SK-N-MC (cell line): ENCODE results near the gene JOSD2.

Experiments used
- DNase-seq: peaks from one replicate; pipeline ENCODE4 v3.0.0-alpha.2; 2011; ENCODE audit warnings: low read depth, low spot score
- H3K27ac ChIP-seq: fragments of 200-600 bp; sonication (generic); 2 replicates; pipeline ENCODE4 v1.5.1; 2016; ENCODE audit warnings: mixed run types
- H3K36me3 ChIP-seq: fragments of 200-600 bp; sonication (generic); 2 replicates; pipeline ENCODE4 v1.6.1; 2017; ENCODE audit warnings: antibody characterized with exemption, low read length, mixed read lengths; ENCODE audit not compliant: insufficient read depth
- H3K4me3 ChIP-seq: fragments of 200-600 bp; sonication (generic); 2 replicates; pipeline ENCODE4 v1.5.1; 2016
- H3K9ac ChIP-seq: fragments of 200-600 bp; sonication (generic); 2 replicates; pipeline ENCODE4 v1.8.0; 2017; ENCODE audit warnings: mixed run types, mixed read lengths; ENCODE audit not compliant: insufficient read length
- H3K9me3 ChIP-seq: fragments of 200-600 bp; sonication (generic); 2 replicates; pipeline ENCODE4 v1.6.1; 2017; ENCODE audit warnings: low read depth, mild to moderate bottlenecking, antibody characterized with exemption, low read length, moderate library complexity, mixed read lengths
- EZH2 ChIP-seq: fragments of 200-600 bp; sonication (generic); IDR thresholded peaks from one replicate; pipeline ENCODE4 v1.6.1; 2017; ENCODE audit warnings: antibody characterized with exemption
- FOXP2 ChIP-seq: optimal IDR thresholded peaks from 2 replicates; pipeline ENCODE3; 2011; ENCODE audit warnings: mild to moderate bottlenecking, moderate library complexity; ENCODE audit not compliant: insufficient read depth; ENCODE audit errors: extremely low read length, control extremely low read depth
- POLR2AphosphoS5 ChIP-seq: IDR thresholded peaks from 2 replicates; pipeline ENCODE4 v1.6.1; 2012; ENCODE audit warnings: mild to moderate bottlenecking, low read depth, low read length, borderline replicate concordance

The JOSD2 gene

GRCh38 chr19:50518091-50519005 lies 7.4 kb upstream of the JOSD2 start:
- H3K9ac ChIP-seq = no peak overlapping the region
- no peaks in the 10 kb centered on the region for H3K9me3 ChIP-seq
- DNase-seq = no peak
- H3K4me3 ChIP-seq = no peak overlapping the region
- no peak for TF ChIP-seq FOXP2
- TF ChIP-seq EZH2 = no peak
- TF ChIP-seq POLR2AphosphoS5 = no peak
- H3K27ac ChIP-seq = no peak overlapping the region
- H3K36me3 ChIP-seq = peaks cover 16% of the 10 kb centered on the region; the same call in 1 of the 2 replicates

- Histone ChIP-seq H3K27ac (no peak overlapping the region), H3K4me3 (no peak overlapping the region), H3K36me3 (peaks cover 16% of the 10 kb centered on the region; the same call in 1 of the 2 replicates), H3K9ac (no peak overlapping the region), H3K9me3 (no peaks in the 10 kb centered on the region)
- TF ChIP-seq FOXP2 (no peak), EZH2 (no peak), POLR2AphosphoS5 (no peak)
- DNase-seq = no peak
Observed at GRCh38 chr19:50517704-50518075, 6.7 kb upstream of the JOSD2 start.

GRCh38 chr19:50516964-50517703 lies 6.1 kb upstream of the JOSD2 start:
- H3K9me3 ChIP-seq = no peaks in the 10 kb centered on the region
- no peak for TF ChIP-seq POLR2AphosphoS5
- H3K27ac ChIP-seq = no peak overlapping the region
- H3K36me3 ChIP-seq = peaks cover 16% of the 10 kb centered on the region; the same call in 1 of the 2 replicates
- no peak overlapping the region for H3K9ac ChIP-seq
- no peak for DNase-seq
- H3K4me3 ChIP-seq = no peak overlapping the region

GRCh38 chr19:50516456-50516855 lies 5.5 kb upstream of the JOSD2 start:
- no peak for TF ChIP-seq POLR2AphosphoS5
- no peak for TF ChIP-seq FOXP2
- no peak for TF ChIP-seq EZH2
- no peaks in the 10 kb centered on the region for H3K9me3 ChIP-seq
- H3K36me3 ChIP-seq = peaks cover 16% of the 10 kb centered on the region; the same call in 1 of the 2 replicates
- H3K9ac ChIP-seq = no peak overlapping the region
- no peak overlapping the region for H3K27ac ChIP-seq
- H3K4me3 ChIP-seq = no peak overlapping the region
- no peak for DNase-seq

- Histone ChIP-seq H3K27ac (no peak overlapping the region), H3K9me3 (no peaks in the 10 kb centered on the region)
- TF ChIP-seq POLR2AphosphoS5 (no peak), FOXP2 (no peak), EZH2 (no peak)
Observed at GRCh38 chr19:50515168-50515561, 4.2 kb upstream of the JOSD2 start.

GRCh38 chr19:50514346-50515167 lies 3.6 kb upstream of the JOSD2 start:
- H3K9me3 ChIP-seq = no peaks in the 10 kb centered on the region
- H3K4me3 ChIP-seq = no peak overlapping the region
- peaks cover 16% of the 10 kb centered on the region; the same call in 1 of the 2 replicates for H3K36me3 ChIP-seq
- H3K9ac ChIP-seq = no peak overlapping the region
- TF ChIP-seq POLR2AphosphoS5 (no peak), EZH2 (no peak), FOXP2 (no peak)
- no peak overlapping the region for H3K27ac ChIP-seq
- DNase-seq = no peak

More at GRCh38 chr19:50515168-50515561, 4.2 kb upstream of the JOSD2 start:
- Histone ChIP-seq H3K36me3 (peaks cover 16% of the 10 kb centered on the region; the same call in 1 of the 2 replicates), H3K4me3 (no peak overlapping the region), H3K9ac (no peak overlapping the region)
- DNase-seq = no peak

GRCh38 chr19:50513746-50514345 lies 2.9 kb upstream of the JOSD2 start, which contains the start of gene ASPDH:
ASPDH (minus strand) TSS chr19:50513913; CDS start chr19:50513823, 90 bp downstream.
- no peak within 1 kb of the TSS for H3K4me3 ChIP-seq
- peaks cover 13% of the 10 kb centered on the region; the same call in 1 of the 2 replicates for H3K36me3 ChIP-seq
- no peak for DNase-seq
- H3K27ac ChIP-seq = no peak within 1 kb of the TSS
- TF ChIP-seq POLR2AphosphoS5 (no peak), EZH2 (no peak), FOXP2 (no peak)
- H3K9me3 ChIP-seq = no peaks in the 10 kb centered on the region
- no peak within 1 kb of the TSS for H3K9ac ChIP-seq
